ENCODE data around the gene TTLL6. TPM values are rescaled to one million over a fixed set of nuclear protein-coding genes. Genes with fewer than 3 reads are reported as not detected.

The TTLL6 gene
- total and polyA plus RNA-seq, 2 experiments from 2014 or later, result 0.30 TPM; not detected in 1

- H3K4me2 ChIP-seq, result no peak overlapping the region
Measured at GRCh38 chr17:48715496-48716399, 101.3 kb downstream of the TTLL6 start.

More at GRCh38 chr17:48715496-48716399, 101.3 kb downstream of the TTLL6 start:
- no peaks in the 10 kb centered on the region for H3K36me3 ChIP-seq (replicated peaks; ENCODE audit: insufficient read depth, low read depth)
- H2AFZ ChIP-seq, result no peak overlapping the region
- H3K79me2 ChIP-seq, result no peaks in the 10 kb centered on the region
- 45% methylated on average over 5 of the region's 5 CpGs for WGBS (ENCODE audit: low lambda C conversion rate, missing lambda C conversion rate)
- H3K27me3 ChIP-seq, result peaks cover 94% of the 10 kb centered on the region
- H3K27ac ChIP-seq, result no peak overlapping the region
- TF ChIP-seq EZH2phosphoT487 (IDR thresholded peaks at IDR 0.05; ENCODE audit: low read depth, severe bottlenecking, unreplicated experiment), result no peak
- no peak for TF ChIP-seq CTCF (IDR thresholded peaks at IDR 0.05; ENCODE audit: poor library complexity)
- no peak for TF ChIP-seq EZH2 (IDR thresholded peaks at IDR 0.05; ENCODE audit: borderline replicate concordance)
- H3K4me3 ChIP-seq, result no peak overlapping the region
- H3K4me1 ChIP-seq (ENCODE audit: insufficient read depth), result peaks cover 11% of the 10 kb centered on the region
- DNase-seq (ENCODE audit: low spot score), result no peak
- H4K20me1 ChIP-seq (ENCODE audit: insufficient read depth, poor library complexity, severe bottlenecking), result no peaks in the 10 kb centered on the region
- no peaks in the 10 kb centered on the region for H3K9me2 ChIP-seq (replicated peaks; ENCODE audit: insufficient read depth)
- H3K9me3 ChIP-seq (ENCODE audit: low read depth), result no peaks in the 10 kb centered on the region

MicroRNAs within 50 kb of the gene (microRNA counts, 767-probe panel; counts per million panel counts)
- not detected for microRNA hsa-miR-3185

Small RNA genes lying within 50 kb of the gene (microRNA-seq; reads per million reads assigned to microRNA genes)
- gene MIR3185, result not detected

Small RNA genes lying within 50 kb of the gene (small RNA-seq; reads per million reads assigned to genes)
- not detected for gene COX6B1P2
- not detected for gene MIR3185
- not detected for gene RF02132
- not detected for gene RF02133
- gene RN7SL125P, result not detected

Other genes with a start within 250 kb of the TTLL6 start
- 1.4 and 2.2 TPM in 2 replicates for gene HOXB4, start 238.9 kb downstream of the TTLL6 start, total RNA-seq
- gene HOXB4, start 238.9 kb downstream of the TTLL6 start, polyA plus RNA-seq, result 1.8 and 2.0 TPM in 2 replicates
- 1.8 and 5.9 TPM in 2 replicates for gene HOXB3, start 227.0 kb downstream of the TTLL6 start, total RNA-seq
- gene HOXB3, start 227.0 kb downstream of the TTLL6 start, polyA plus RNA-seq, result 1.8 and 4.0 TPM in 2 replicates
- gene HOXB5, start 223.4 kb downstream of the TTLL6 start, total RNA-seq, result 0.27 and 0.36 TPM in 2 replicates
- 3.3 and 4.4 TPM in 2 replicates for gene HOXB5, start 223.4 kb downstream of the TTLL6 start, polyA plus RNA-seq
- gene HOXB6, start 212.2 kb downstream of the TTLL6 start, total RNA-seq, result 4.1 and 4.8 TPM in 2 replicates
- 7.7 and 12.9 TPM in 2 replicates for gene HOXB6, start 212.2 kb downstream of the TTLL6 start, polyA plus RNA-seq
- gene HOXB7, start 206.2 kb downstream of the TTLL6 start, total RNA-seq, result 4.1 and 6.7 TPM in 2 replicates
- gene HOXB7, start 206.2 kb downstream of the TTLL6 start, polyA plus RNA-seq, result 13.7 and 15.9 TPM in 2 replicates
- gene HOXB8, start 201.9 kb downstream of the TTLL6 start, total RNA-seq, result 0.57 and 1.6 TPM in 2 replicates
- gene HOXB8, start 201.9 kb downstream of the TTLL6 start, polyA plus RNA-seq, result 0.31 and 1.3 TPM in 2 replicates
- 1.5 and 2.1 TPM in 2 replicates for gene HOXB9, start 190.9 kb downstream of the TTLL6 start, total RNA-seq
- 0.73 and 2.5 TPM in 2 replicates for gene HOXB9, start 190.9 kb downstream of the TTLL6 start, polyA plus RNA-seq
- not detected in 2 replicates for gene PRAC1, start 94.7 kb downstream of the TTLL6 start, total RNA-seq
- gene PRAC1, start 94.7 kb downstream of the TTLL6 start, polyA plus RNA-seq, result not detected in 2 replicates
- gene PRAC2, start 94.0 kb downstream of the TTLL6 start, total RNA-seq, result not detected in 2 replicates
- gene PRAC2, start 94.0 kb downstream of the TTLL6 start, polyA plus RNA-seq, result 1.5 TPM in 1 of 2 replicates, not detected in the other
- gene HOXB13, start 88.5 kb downstream of the TTLL6 start, total RNA-seq, result 0.13 and 0.20 TPM in 2 replicates
- gene HOXB13, start 88.5 kb downstream of the TTLL6 start, polyA plus RNA-seq, result 0.28 and 0.40 TPM in 2 replicates
- 68.8 and 76.3 TPM in 2 replicates for gene CALCOCO2, start 13.8 kb upstream of the TTLL6 start, total RNA-seq
- gene CALCOCO2, start 13.8 kb upstream of the TTLL6 start, polyA plus RNA-seq, result 63.4 and 79.2 TPM in 2 replicates
- gene ATP5MC1, start 75.6 kb upstream of the TTLL6 start, total RNA-seq, result 91.6 and 107 TPM in 2 replicates
- gene ATP5MC1, start 75.6 kb upstream of the TTLL6 start, polyA plus RNA-seq, result 197 and 223 TPM in 2 replicates
- 62.3 and 63.3 TPM in 2 replicates for gene UBE2Z, start 91.2 kb upstream of the TTLL6 start, total RNA-seq
- gene UBE2Z, start 91.2 kb upstream of the TTLL6 start, polyA plus RNA-seq, result 66.7 and 73.7 TPM in 2 replicates
- 91.5 and 101 TPM in 2 replicates for gene SNF8, start 127.6 kb upstream of the TTLL6 start, total RNA-seq
- 195 and 227 TPM in 2 replicates for gene SNF8, start 127.6 kb upstream of the TTLL6 start, polyA plus RNA-seq
- not detected in 2 replicates for gene GIP, start 151.4 kb upstream of the TTLL6 start, total RNA-seq
- 2.3 TPM in 2 replicates for gene GIP, start 151.4 kb upstream of the TTLL6 start, polyA plus RNA-seq
- gene IGF2BP1, start 180.2 kb upstream of the TTLL6 start, total RNA-seq, result 42.9 and 50.0 TPM in 2 replicates
- 37.0 and 40.7 TPM in 2 replicates for gene IGF2BP1, start 180.2 kb upstream of the TTLL6 start, polyA plus RNA-seq